Esophagus muscularis mucosa (tissue), 4 donors: ENCODE results near the gene EEPD1. TPM values are rescaled to one million over a fixed set of nuclear protein-coding genes. Genes with fewer than 3 reads are reported as not detected.

Experiments used
- DNase-seq: peaks from one replicate; pipeline ENCODE4 v3.0.0-alpha.2; 2017; ENCODE audit errors: extremely low spot score
- H3K27ac ChIP-seq, 4 donors: fragments of 200-600 bp; sonication (generic); replicated peaks in 1 of 4; 1 replicate in 3 of 4; 2 replicates in 1 of 4; pipeline ENCODE4 v1.5.1; 2016 to 2019; ENCODE audit warnings: mild to moderate bottlenecking in 1 of 4
- H3K27me3 ChIP-seq, 4 donors: fragments of 200-600 bp; sonication (generic); one replicate each; pipeline versions ENCODE4 v1.5.1 to v1.6.0; 2016 to 2019
- H3K36me3 ChIP-seq, 4 donors: fragments of 200-600 bp; sonication (generic); one replicate each; pipeline ENCODE4 v1.5.1; 2016 to 2019
- H3K4me1 ChIP-seq, 4 donors: fragments of 200-600 bp; sonication (generic); one replicate each; pipeline ENCODE4 v1.5.1; 2016 to 2019
- H3K4me3 ChIP-seq, 4 donors: fragments of 200-600 bp; sonication (generic); 1 replicate in 2 of 4; 2 replicates in 2 of 4; pipeline ENCODE4 v1.5.1; 2016 to 2019; ENCODE audit warnings: mild to moderate bottlenecking in 4 of 4, moderate library complexity in 1 of 4
- H3K9me3 ChIP-seq, 4 donors: fragments of 200-600 bp; sonication (generic); 1 replicate in 3 of 4; 2 replicates in 1 of 4; pipeline ENCODE4 v1.5.1; 2016 to 2019
- CTCF ChIP-seq, 3 experiments: fragments of 200-600 bp in 2 of 3; fragments of 450-650 bp in 1 of 3; sonication (generic) in 2 of 3; IDR thresholded peaks; one replicate each; pipeline ENCODE4 v1.5.1; 2017 to 2019; ENCODE audit warnings: antibody characterized with exemption in 3 of 3, mild to moderate bottlenecking in 2 of 3, moderate library complexity in 1 of 3
- EP300 ChIP-seq: sonication (generic); formaldehyde crosslinking; IDR thresholded peaks from one replicate; pipeline ENCODE4 v1.6.1; 2017; ENCODE audit warnings: antibody characterized with exemption
- POLR2A ChIP-seq: fragments of 450-650 bp; IDR thresholded peaks from one replicate; pipeline ENCODE4 v1.6.1; 2017; ENCODE audit warnings: antibody characterized with exemption, moderate library complexity, mild to moderate bottlenecking, low read depth
- POLR2AphosphoS5 ChIP-seq, 2 donors: sonication (generic); formaldehyde crosslinking; IDR thresholded peaks; one replicate each; pipeline ENCODE4 v1.6.1; 2017; ENCODE audit warnings: antibody characterized with exemption in 2 of 2
- WGBS: methylation state at CpG from one replicate; pipeline ENCODE4 v1.1.5; 2018; 5-methylcytosine and 5-hydroxymethylcytosine counted together
- intact Hi-C: fragments of 100-400 bp; cut with DNase I; formaldehyde crosslinking; loops from one replicate; pipeline ENCODE4 v1.15.1; 2023
- total RNA-seq, 4 donors: library from RNA; depleted of rRNA; stranded (reverse); fragments of >200 nt; gene quantifications; one replicate each; pipeline versions ENCODE4 v1.1.0 to v1.2.1, GENCODE V29; 2016

Gene EEPD1
- total RNA-seq, 4 donors from 2014 or later, result 18.7 to 27.9 (median 26.6) TPM

DNA sequence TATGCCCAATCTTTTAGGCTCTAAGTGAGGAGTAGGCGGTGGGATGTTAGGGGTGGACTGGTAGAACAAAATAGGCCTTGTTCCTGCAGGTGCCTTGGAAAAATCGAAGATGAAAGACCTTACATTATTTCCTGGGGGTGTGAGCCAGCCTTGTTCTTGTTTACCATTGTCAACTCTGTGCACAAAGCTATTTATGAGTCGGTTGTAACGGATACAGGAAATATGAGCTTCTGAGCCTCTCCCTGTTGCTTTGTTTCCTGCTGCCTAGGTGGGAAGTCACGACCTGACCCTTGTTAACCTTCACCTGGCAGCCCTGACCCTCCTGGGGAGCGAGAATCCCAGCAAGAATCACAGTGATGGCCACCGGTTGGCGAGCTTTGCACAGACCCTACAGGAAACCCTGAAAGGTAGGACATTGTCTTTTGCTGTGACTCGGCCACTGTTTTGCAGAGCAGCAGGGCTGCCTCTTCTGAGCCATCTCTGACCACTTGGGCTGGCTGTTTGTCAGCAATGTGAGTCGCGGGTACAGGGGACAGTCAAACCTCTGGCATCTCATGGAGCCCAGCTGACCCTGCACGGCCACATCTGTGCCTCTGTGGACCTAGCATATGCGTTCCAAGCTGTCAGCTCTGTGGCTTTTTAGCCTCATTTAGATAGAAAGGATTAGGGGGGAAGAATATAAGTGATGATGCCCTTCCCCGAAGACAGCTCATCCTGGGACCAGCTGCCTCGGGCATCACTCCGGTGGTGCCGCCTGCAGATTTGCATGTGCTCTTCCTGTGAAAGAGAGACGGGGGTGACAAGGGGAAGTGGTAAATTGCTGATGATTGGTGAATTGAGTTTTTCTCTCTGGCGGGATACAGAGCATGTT lies 134.6 kb downstream of the EEPD1 start:
- DNase-seq, result no peak
- TF ChIP-seq POLR2AphosphoS5 (IDR thresholded peaks at IDR 0.05) (peak in 1 of 2 donors; percentile 9), EP300 (no peak)
- peak overlapping the region in 3 of 4 donors; percentile 19 to 59 (median 49) for H3K27ac ChIP-seq

DNA sequence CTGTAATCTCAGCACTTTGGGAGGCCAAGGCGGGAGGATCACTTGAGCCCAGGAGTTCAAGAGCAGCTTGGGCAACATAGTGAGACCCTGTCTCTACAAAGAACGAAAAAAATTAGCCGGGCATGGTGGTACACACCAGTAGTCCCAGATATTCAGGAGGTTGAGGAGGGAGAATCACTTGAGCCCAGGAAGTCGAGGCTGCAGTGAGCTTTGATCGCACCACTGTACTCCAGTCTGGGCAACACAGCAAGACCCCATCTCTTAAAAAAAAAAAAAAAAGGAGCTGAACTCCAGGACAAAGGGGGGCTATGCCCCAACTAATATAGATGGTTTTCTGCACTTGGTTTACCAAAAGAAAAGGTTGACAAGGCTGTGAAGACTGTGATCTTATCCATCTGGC lies 135.4 kb downstream of the EEPD1 start:
- Histone ChIP-seq H3K4me1 (peaks cover 26 to 79% (median 51%) of the 10 kb centered on the region in 4 donors), H3K4me3 (no peak overlapping the region), H3K9me3 (no peaks in the 10 kb centered on the region), H3K27me3 (no peaks in the 10 kb centered on the region), H3K27ac (peak overlapping the region in 2 of 4 donors; percentile 49 to 59), H3K36me3 (peaks cover 0 to 15% (median 6%) of the 10 kb centered on the region in 4 donors)
- intact Hi-C loops, result no loop called here
- no peak for DNase-seq
- WGBS, result 93% methylated on average over 5 of the region's 5 CpGs
- TF ChIP-seq POLR2AphosphoS5 (IDR thresholded peaks at IDR 0.05), result no peak
- no peak for TF ChIP-seq CTCF (IDR thresholded peaks at IDR 0.05)
- no peak for TF ChIP-seq POLR2A
- no peak for TF ChIP-seq EP300

More for the DNA sequence above, 134.6 kb downstream of the EEPD1 start:
- H3K36me3 ChIP-seq, result peaks cover 0 to 15% (median 6%) of the 10 kb centered on the region in 4 donors
- no peaks in the 10 kb centered on the region for H3K27me3 ChIP-seq
- no peaks in the 10 kb centered on the region for H3K9me3 ChIP-seq
- peaks cover 26 to 76% (median 52%) of the 10 kb centered on the region in 4 donors for H3K4me1 ChIP-seq
- intact Hi-C loops, result no loop called here
- H3K4me3 ChIP-seq, result no peak overlapping the region
- WGBS, result 66% methylated on average over 17 of the region's 19 CpGs

GRCh38 chr7:36289833-36290661 lies 137.0 kb downstream of the EEPD1 start:
- intact Hi-C loops, result loop anchor here (2.0 to 5.0 kb wide), 4 partner anchors 29 to 208 kb away; no protein-coding TSS in a partner anchor
- Histone ChIP-seq H3K27ac (peak overlapping the region; percentile 80 to 93 (median 88)), H3K27me3 (no peaks in the 10 kb centered on the region), H3K36me3 (peaks cover 0 to 15% (median 6%) of the 10 kb centered on the region in 4 donors), H3K4me1 (peaks cover 26 to 68% (median 51%) of the 10 kb centered on the region in 4 donors), H3K4me3 (no peak overlapping the region), H3K9me3 (no peaks in the 10 kb centered on the region)
- TF ChIP-seq CTCF (IDR thresholded peaks at IDR 0.05) (no peak), POLR2AphosphoS5 (IDR thresholded peaks at IDR 0.05) (peak; percentile 15 to 28)
- 54% methylated on average over 7 of the region's 7 CpGs for WGBS
- DNase-seq, result no peak

GRCh38 chr7:36291387-36292316 lies 138.6 kb downstream of the EEPD1 start:
- Histone ChIP-seq H3K4me1 (peaks cover 13 to 52% (median 40%) of the 10 kb centered on the region in 4 donors), H3K27ac (peak overlapping the region; percentile 80 to 93 (median 88)), H3K9me3 (no peaks in the 10 kb centered on the region), H3K4me3 (peak overlapping the region; percentile 40 to 57 (median 43)), H3K36me3 (peaks cover 0 to 15% (median 6%) of the 10 kb centered on the region in 4 donors), H3K27me3 (no peaks in the 10 kb centered on the region)
- TF ChIP-seq CTCF (IDR thresholded peaks at IDR 0.05) (peak; percentile 94 to 97 (median 97)), POLR2AphosphoS5 (IDR thresholded peaks at IDR 0.05) (peak; percentile 42 to 78), POLR2A (no peak), EP300 (no peak)
- intact Hi-C loops, result loop anchor here (1.0 to 5.0 kb wide), 5 partner anchors 27 to 306 kb away; no protein-coding TSS in a partner anchor
- 19% methylated on average over 16 of the region's 18 CpGs for WGBS
- DNase-seq, result peak; percentile 96
